Lower leg skin (tissue), 3 donors: ENCODE measurements around the gene HS3ST4.

Experiments
- POLR2A ChIP-seq, 2 donors: fragments of 450-650 bp; IDR thresholded peaks; one replicate each; pipeline ENCODE4 v1.6.1; 2016 to 2017; ENCODE audit warnings: antibody characterized with exemption in 2 of 2, mild to moderate bottlenecking in 1 of 2, moderate library complexity in 1 of 2
- TF ChIP-seq, protein P1 (sequence below), 3 donors: fragments of 450-650 bp; IDR thresholded peaks; one replicate each; pipeline ENCODE4 v1.5.1; 2016; ENCODE audit warnings: antibody characterized with exemption in 3 of 3, mild to moderate bottlenecking in 3 of 3, moderate library complexity in 2 of 3

DNA sequence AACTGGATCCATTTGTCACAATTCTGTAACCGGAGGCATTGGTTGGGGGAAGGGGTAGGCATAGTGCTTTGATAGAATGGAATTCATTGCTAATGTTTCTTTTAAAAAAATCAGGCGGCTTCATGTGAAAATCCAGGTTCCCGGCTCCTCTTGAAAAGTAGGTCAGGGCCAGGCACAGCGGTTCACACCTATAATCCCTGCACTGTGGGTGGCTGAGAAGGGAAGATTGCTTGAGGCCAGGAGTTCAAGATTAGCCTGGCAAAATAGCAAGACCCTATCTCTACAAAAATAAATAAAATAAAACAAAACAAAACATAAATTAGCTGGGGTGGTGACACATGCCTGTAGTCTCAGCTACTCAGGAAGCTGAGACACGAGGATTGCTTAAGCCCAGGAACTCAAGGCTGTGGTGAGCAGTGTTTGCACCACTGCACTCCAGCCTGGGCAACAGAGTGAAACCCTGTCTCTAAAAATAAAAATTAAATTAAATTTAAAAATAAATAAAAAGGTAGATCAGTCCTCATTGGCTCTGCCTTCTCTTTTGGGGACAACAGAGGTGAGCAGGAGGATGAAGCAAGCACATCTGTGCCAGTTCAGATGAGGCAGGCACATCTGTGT lies 466.5 kb downstream of the HS3ST4 start:
- TF ChIP-seq, protein P1, sequence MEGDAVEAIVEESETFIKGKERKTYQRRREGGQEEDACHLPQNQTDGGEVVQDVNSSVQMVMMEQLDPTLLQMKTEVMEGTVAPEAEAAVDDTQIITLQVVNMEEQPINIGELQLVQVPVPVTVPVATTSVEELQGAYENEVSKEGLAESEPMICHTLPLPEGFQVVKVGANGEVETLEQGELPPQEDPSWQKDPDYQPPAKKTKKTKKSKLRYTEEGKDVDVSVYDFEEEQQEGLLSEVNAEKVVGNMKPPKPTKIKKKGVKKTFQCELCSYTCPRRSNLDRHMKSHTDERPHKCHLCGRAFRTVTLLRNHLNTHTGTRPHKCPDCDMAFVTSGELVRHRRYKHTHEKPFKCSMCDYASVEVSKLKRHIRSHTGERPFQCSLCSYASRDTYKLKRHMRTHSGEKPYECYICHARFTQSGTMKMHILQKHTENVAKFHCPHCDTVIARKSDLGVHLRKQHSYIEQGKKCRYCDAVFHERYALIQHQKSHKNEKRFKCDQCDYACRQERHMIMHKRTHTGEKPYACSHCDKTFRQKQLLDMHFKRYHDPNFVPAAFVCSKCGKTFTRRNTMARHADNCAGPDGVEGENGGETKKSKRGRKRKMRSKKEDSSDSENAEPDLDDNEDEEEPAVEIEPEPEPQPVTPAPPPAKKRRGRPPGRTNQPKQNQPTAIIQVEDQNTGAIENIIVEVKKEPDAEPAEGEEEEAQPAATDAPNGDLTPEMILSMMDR (IDR thresholded peaks at IDR 0.05): no peak
- TF ChIP-seq POLR2A (IDR thresholded peaks at IDR 0.05): no peak
